Osteoblast (primary cell): Measurements from ENCODE around the gene KIF7. TPM values are rescaled to one million over a fixed set of nuclear protein-coding genes. Genes with fewer than 3 reads are reported as not detected.
A peak's percentile ranks its signal among the peaks of the same experiment; 100 is the strongest.

ENCODE experiments used
- DNase-seq: peaks from one replicate; pipeline ENCODE4 v3.0.0; 2011; ENCODE audit warnings: low spot score, mixed read lengths; ENCODE audit not compliant: insufficient read length; ENCODE audit errors: missing footprints
- H2AFZ ChIP-seq: 2 replicates; pipeline ENCODE4 v1.6.0; 2011; ENCODE audit warnings: mild to moderate bottlenecking, low read length
- H3K27ac ChIP-seq: 2 replicates; pipeline ENCODE4 v1.5.1; 2011; ENCODE audit warnings: mild to moderate bottlenecking, low read depth, low read length, moderate library complexity
- H3K27me3 ChIP-seq: 2 replicates; pipeline ENCODE4 v1.6.0; 2012; ENCODE audit warnings: mild to moderate bottlenecking, control low read depth, inconsistent platforms, low read length, moderate library complexity; ENCODE audit not compliant: insufficient read depth
- H3K36me3 ChIP-seq: 2 replicates; pipeline ENCODE4 v1.5.1; 2011; ENCODE audit warnings: mild to moderate bottlenecking, low read length, control low read depth, moderate library complexity; ENCODE audit not compliant: insufficient read depth
- H3K4me1 ChIP-seq: 2 replicates; pipeline ENCODE4 v1.5.1; 2011; ENCODE audit warnings: mild to moderate bottlenecking, low read length, control low read depth, moderate library complexity; ENCODE audit not compliant: insufficient read depth
- H3K4me2 ChIP-seq: 2 replicates; pipeline ENCODE4 v1.6.0; 2011; ENCODE audit warnings: mild to moderate bottlenecking, low read length; ENCODE audit not compliant: insufficient read depth
- H3K4me3 ChIP-seq: fragments of 200-600 bp; sonication (generic); 3 replicates; pipeline ENCODE4 v1.5.1; 2012; ENCODE audit warnings: mild to moderate bottlenecking, low read length, inconsistent platforms; ENCODE audit not compliant: insufficient read depth
- H3K79me2 ChIP-seq: 2 replicates; pipeline ENCODE4 v1.6.0; 2012; ENCODE audit warnings: mild to moderate bottlenecking, low read length, control low read depth, inconsistent platforms; ENCODE audit not compliant: insufficient read depth
- H3K9me3 ChIP-seq: 2 replicates; pipeline ENCODE4 v1.5.1; 2011; ENCODE audit warnings: low read depth, low read length, control low read depth
- H4K20me1 ChIP-seq: 2 replicates; pipeline ENCODE4 v1.6.0; 2012; ENCODE audit warnings: mild to moderate bottlenecking, low read length, control low read depth; ENCODE audit not compliant: insufficient read depth
- CTCF ChIP-seq: IDR thresholded peaks from 2 replicates; pipeline ENCODE4 v1.5.1; 2011; ENCODE audit warnings: mild to moderate bottlenecking, low read depth, low read length, moderate library complexity; ENCODE audit errors: extremely low read depth
- total RNA-seq: library from RNA; depleted of rRNA; stranded (reverse); fragments of >200 nt; gene quantifications from 2 replicates; pipeline ENCODE4 v1.2.3, GENCODE V29; 2012

The KIF7 gene
- total RNA-seq, 1 donor: 12.3 TPM

GRCh38 chr15:89662893-89663626 is 7.8 kb upstream of the KIF7 start:
- Histone ChIP-seq H3K36me3 (no peaks in the 10 kb centered on the region), H4K20me1 (no peaks in the 10 kb centered on the region), H3K4me1 (peaks cover 27% of the 10 kb centered on the region), H3K4me2 (peak overlapping the region; percentile 74), H3K27ac (peak overlapping the region; percentile 84), H3K4me3 (peak overlapping the region; percentile 41), H2AFZ (peak overlapping the region; percentile 86), H3K9me3 (no peaks in the 10 kb centered on the region), H3K27me3 (no peaks in the 10 kb centered on the region), H3K79me2 (no peaks in the 10 kb centered on the region)
- TF ChIP-seq CTCF: no peak
- peak; percentile 99 for DNase-seq

- no peak for TF ChIP-seq CTCF
- Histone ChIP-seq H3K27ac (no peak overlapping the region), H2AFZ (no peak overlapping the region), H3K9me3 (no peaks in the 10 kb centered on the region), H4K20me1 (no peaks in the 10 kb centered on the region), H3K36me3 (no peaks in the 10 kb centered on the region), H3K4me2 (no peak overlapping the region), H3K4me1 (peaks cover 39% of the 10 kb centered on the region), H3K79me2 (no peaks in the 10 kb centered on the region), H3K4me3 (no peak overlapping the region), H3K27me3 (no peaks in the 10 kb centered on the region)
- DNase-seq: no peak
These were observed 5.3 kb upstream of the KIF7 start for GRCh38 chr15:89660556-89660955.

- Histone ChIP-seq H3K27ac (no peak overlapping the region), H3K36me3 (no peaks in the 10 kb centered on the region), H2AFZ (no peak overlapping the region), H3K4me2 (no peak overlapping the region), H3K4me1 (peaks cover 32% of the 10 kb centered on the region), H3K27me3 (no peaks in the 10 kb centered on the region), H3K9me3 (no peaks in the 10 kb centered on the region), H3K4me3 (no peak overlapping the region), H4K20me1 (no peaks in the 10 kb centered on the region), H3K79me2 (peaks cover 4% of the 10 kb centered on the region)
- TF ChIP-seq CTCF: no peak
- no peak for DNase-seq
These were observed 4.0 kb upstream of the KIF7 start for GRCh38 chr15:89659295-89659694.

- H3K9me3 ChIP-seq: no peaks in the 10 kb centered on the region
- peaks cover 16% of the 10 kb centered on the region for H3K79me2 ChIP-seq
- no peak overlapping the region for H3K27ac ChIP-seq
- H3K36me3 ChIP-seq: peaks cover 7% of the 10 kb centered on the region
- H3K4me3 ChIP-seq: no peak overlapping the region
- H3K27me3 ChIP-seq: no peaks in the 10 kb centered on the region
- TF ChIP-seq CTCF: no peak
- no peak overlapping the region for H3K4me2 ChIP-seq
- DNase-seq: peak; percentile 62
- no peak overlapping the region for H2AFZ ChIP-seq
- H4K20me1 ChIP-seq: peaks cover 8% of the 10 kb centered on the region
- H3K4me1 ChIP-seq: peaks cover 26% of the 10 kb centered on the region
These were observed 2.5 kb upstream of the KIF7 start for GRCh38 chr15:89657686-89658200.
